GM12872 (cell line): ENCODE results near the gene RNF43.

Experiments used
- CTCF ChIP-seq: IDR thresholded peaks from 3 replicates; pipeline ENCODE4 v1.5.1; 2011; ENCODE audit warnings: low read depth, mild to moderate bottlenecking, low read length, moderate library complexity; ENCODE audit not compliant: insufficient read depth

RNF43 gene

DNA sequence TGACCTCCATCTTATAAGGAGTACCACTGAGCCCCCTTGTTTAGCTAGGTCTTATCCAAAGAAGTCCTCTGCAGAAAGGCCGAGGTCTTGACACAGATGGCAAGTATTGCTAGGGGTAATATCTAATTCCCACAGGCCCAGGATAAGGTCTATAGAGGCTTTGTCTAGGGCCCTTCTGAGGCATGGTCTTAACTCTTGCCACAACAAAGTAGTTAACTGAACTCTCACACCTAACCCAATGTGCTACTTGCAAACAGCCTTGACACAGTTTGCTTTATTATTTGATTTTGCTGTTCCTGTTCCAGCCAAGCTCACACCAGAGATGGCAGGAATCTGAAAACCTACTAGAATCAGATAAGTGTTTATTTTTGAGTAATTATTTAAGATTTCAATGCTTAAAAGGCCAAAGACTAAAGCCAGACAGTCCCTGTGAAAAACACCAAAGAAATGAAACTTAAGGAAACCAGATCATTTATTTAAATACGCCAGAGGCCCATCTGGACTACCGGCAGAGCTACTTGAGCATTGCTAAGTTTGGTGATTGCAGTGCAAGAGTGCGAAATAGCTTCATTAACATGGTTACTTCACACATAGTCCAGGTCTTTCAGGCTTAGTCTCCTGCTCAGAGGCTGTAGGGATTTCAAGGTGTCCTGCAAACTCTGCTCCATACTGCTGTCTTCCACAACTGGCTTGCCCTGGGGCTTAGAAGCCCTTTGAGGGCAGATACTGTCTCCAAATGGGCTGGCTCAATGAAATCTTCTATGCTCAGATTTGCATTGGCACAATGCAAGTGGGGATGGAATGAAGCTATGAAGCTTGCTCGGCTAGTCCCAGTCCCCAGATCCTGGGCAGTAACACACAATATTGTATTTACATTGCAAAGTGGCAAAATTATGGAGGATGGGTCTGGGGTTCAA lies 36.9 kb downstream of the RNF43 start:
- TF ChIP-seq CTCF, result no peak

DNA sequence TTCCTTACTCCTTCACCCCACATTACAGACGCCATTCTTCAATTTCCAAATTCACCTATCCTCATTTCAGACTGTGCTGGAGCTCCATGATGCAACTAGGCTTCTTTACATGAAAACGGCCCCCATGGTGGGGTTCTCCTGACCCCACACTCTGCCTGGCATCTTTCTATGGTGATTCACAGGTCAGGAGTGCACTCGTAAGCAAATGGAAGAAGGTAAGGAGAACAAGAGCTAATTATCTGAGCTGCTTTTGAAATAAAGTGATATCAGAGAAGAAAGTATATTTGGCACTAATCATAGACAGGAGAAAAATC lies 37.9 kb downstream of the RNF43 start:
- TF ChIP-seq CTCF, result no peak

DNA sequence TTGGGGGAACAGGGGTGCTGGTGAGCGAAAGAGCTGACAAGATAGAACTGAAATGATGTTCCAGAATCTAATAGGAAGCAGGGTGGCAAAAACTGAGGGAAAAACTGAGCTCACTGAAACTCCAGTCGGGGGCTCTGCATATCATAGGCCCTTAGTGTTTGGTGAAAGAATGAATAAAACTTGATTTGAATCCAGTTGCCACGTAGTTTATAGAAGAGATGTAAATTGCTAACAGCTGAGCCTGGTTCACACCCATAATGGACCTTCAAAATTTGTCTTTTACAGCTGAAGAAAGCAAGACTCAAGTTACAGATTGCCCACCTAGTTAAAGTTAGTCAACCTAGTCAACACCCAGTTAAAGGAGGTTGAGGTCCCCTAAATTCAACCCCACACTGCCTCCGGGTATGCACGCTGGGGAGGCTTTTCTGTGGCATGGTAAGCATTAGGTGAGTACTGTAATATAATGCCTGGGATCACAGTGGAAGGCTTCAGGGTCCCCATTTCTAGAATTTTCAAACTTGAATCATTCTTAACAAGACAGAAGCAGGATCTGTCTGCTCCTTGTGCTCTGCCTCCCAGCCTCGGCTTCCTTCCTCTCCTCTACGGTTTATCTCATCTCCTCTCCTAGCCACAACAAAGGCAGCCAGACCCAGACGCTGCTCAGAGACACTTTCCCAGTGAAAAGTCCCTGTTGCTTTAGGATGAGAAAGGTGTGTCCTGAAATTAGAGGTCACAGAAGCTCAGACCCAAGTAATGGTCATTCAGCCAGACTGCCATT lies 38.4 kb downstream of the RNF43 start:
- TF ChIP-seq CTCF, result no peak

GRCh38 chr17:58377661-58378060 lies 39.7 kb downstream of the RNF43 start:
- TF ChIP-seq CTCF, result no peak

DNA sequence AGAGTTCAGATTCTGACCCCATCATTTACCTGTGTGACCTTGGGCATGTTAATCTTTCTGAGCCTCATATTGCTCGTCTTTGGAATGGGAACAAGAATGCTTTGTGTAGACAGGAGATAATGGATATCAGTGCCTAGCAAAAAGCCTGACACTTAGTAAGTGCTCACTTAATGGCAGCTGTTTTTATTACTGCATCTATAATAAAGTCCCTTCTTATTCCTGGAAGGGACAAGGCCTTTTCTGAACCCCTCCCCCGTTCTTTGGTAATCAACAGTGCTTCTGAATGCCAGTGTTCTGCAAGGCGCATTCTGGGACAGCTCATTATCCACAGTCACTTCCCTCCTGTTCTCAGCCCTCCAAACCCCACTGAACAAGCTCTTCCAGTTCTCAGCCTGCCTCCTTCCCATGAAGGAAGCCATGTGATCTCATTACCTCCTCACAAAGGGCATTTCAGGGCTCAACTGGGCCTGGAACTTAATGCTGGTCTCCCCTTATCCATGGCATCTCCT lies 40.2 kb downstream of the RNF43 start:
- no peak for TF ChIP-seq CTCF

DNA sequence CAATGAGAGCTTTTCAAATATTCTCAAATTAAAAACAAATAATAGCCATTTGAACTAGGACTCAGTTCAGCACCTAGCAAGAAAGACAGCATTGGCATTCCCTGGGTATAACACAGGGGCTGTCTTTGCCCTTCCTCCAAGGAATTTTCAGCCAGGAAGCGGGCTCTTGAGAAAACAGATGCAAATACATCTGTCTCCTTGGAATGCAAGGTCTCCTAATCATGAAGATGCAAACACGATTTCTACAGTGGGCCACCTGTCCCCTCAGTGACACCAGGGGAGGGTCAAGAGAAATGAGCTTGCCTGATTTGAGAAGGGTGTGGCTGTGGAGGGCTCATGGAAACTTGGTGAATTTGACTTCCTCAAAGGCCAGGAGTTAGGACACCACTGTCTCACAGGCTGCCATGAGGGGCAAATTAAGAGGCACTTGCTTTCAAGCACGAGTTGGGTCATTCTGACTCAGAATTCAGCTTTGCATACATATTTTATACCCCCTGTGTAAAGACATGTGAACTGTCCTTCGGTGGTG lies 40.8 kb downstream of the RNF43 start:
- TF ChIP-seq CTCF, result no peak

DNA sequence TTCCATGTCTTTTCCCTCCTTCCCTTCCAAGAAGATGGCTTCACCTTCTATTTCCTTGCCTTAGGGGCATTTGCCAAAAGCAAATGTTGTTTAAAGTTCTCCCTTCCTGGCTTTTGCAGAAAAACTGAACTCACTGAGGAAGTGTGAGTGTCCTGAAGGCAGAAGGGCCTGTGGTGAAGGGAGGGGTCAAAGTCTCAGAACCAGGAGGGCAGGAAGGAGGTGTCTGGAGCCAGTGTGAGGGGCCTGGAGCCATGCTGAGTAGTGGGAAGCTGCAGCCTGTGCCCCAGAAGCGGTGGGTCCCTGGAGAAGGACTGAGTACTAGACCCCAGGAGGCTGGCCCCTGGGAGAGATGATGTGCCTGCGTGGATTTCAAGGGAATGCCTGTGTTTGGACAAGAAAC lies 41.5 kb downstream of the RNF43 start:
- TF ChIP-seq CTCF, result no peak
